ENCODE results near the gene PAX5.

PAX5 gene

GRCh38 chr9:36835271-36835996 is 198.6 kb downstream of the PAX5 start:
- no peak for DNase-seq (ENCODE audit: low read depth)

- no peak for DNase-seq (ENCODE audit: low read depth)
Measured at GRCh38 chr9:36834736-36835135, 199.3 kb downstream of the PAX5 start.

GRCh38 chr9:36833954-36834353 is 200.1 kb downstream of the PAX5 start:
- DNase-seq (ENCODE audit: low read depth) = no peak

GRCh38 chr9:36832164-36832795 is 201.8 kb downstream of the PAX5 start:
- no peak for DNase-seq (ENCODE audit: low read depth)

- no peak for DNase-seq (ENCODE audit: low read depth)
Measured at GRCh38 chr9:36831381-36832161, 202.5 kb downstream of the PAX5 start.

- no peak for DNase-seq (ENCODE audit: low read depth)
Measured at GRCh38 chr9:36828611-36829013, 205.5 kb downstream of the PAX5 start.

- no peak for DNase-seq (ENCODE audit: low read depth)
Measured at GRCh38 chr9:36827593-36827992, 206.5 kb downstream of the PAX5 start.

- DNase-seq (ENCODE audit: low read depth) = no peak
Measured at GRCh38 chr9:36826581-36826980, 207.5 kb downstream of the PAX5 start.

GRCh38 chr9:36825179-36825578 is 208.9 kb downstream of the PAX5 start:
- DNase-seq (ENCODE audit: low read depth) = no peak

GRCh38 chr9:36823934-36824333 is 210.1 kb downstream of the PAX5 start:
- no peak for DNase-seq (ENCODE audit: low read depth)

- no peak for DNase-seq (ENCODE audit: low read depth)
Measured at GRCh38 chr9:36823466-36823865, 210.6 kb downstream of the PAX5 start.

- DNase-seq (ENCODE audit: low read depth) = no peak
Measured at GRCh38 chr9:36822201-36822600, 211.9 kb downstream of the PAX5 start.

- no peak for DNase-seq (ENCODE audit: low read depth)
Measured at GRCh38 chr9:36820392-36820861, 213.6 kb downstream of the PAX5 start.

- DNase-seq (ENCODE audit: low read depth) = no peak
Measured at GRCh38 chr9:36818965-36819870, 214.8 kb downstream of the PAX5 start.

- no peak for DNase-seq (ENCODE audit: low read depth)
Measured at GRCh38 chr9:36818242-36818938, 215.7 kb downstream of the PAX5 start.

GRCh38 chr9:36817160-36817834 is 216.8 kb downstream of the PAX5 start:
- no peak for DNase-seq (ENCODE audit: low read depth)

GRCh38 chr9:36816371-36816770 is 217.7 kb downstream of the PAX5 start:
- DNase-seq (ENCODE audit: low read depth) = no peak

- no peak for DNase-seq (ENCODE audit: low read depth)
Measured at GRCh38 chr9:36815566-36816348, 218.3 kb downstream of the PAX5 start.

GRCh38 chr9:36815023-36815422 is 219.0 kb downstream of the PAX5 start:
- DNase-seq (ENCODE audit: low read depth) = no peak

GRCh38 chr9:36813154-36813553 is 220.9 kb downstream of the PAX5 start:
- DNase-seq (ENCODE audit: low read depth) = no peak
